Right ventricle myocardium inferior (tissue), 1 donor: ENCODE data around the gene CHL1. TPM values are rescaled to one million over a fixed set of nuclear protein-coding genes. Genes with fewer than 3 reads are reported as not detected.

Experiments
- ATAC-seq: fragments of 200-7000 bp; cut with Tn5 transposase; one replicate; pipeline ENCODE4 v1.9.1; 2020; ENCODE audit warnings: mild to moderate bottlenecking, moderate library complexity
- DNase-seq: peaks from one replicate; pipeline ENCODE4 v3.0.0; 2021; ENCODE audit errors: missing footprints
- intact Hi-C: fragments of 100-400 bp; cut with DNase I; formaldehyde crosslinking; loops from one replicate; pipeline ENCODE4 v1.11.0; 2022
- total RNA-seq: library from RNA; stranded (reverse); fragmentation: NEBNext Ultra II Directional; extraction: Animal tissue kit (Norgen Biotek cat#: 25700); gene quantifications from one replicate; pipeline ENCODE4 v1.2.1, GENCODE V29; 2021
- donor health status: DM: no; HTN: yes; CAD: no; lungs with severe emphysema.

Gene CHL1
- total RNA-seq, 1 donor from 2014 or later, result 24.8 TPM

DNA sequence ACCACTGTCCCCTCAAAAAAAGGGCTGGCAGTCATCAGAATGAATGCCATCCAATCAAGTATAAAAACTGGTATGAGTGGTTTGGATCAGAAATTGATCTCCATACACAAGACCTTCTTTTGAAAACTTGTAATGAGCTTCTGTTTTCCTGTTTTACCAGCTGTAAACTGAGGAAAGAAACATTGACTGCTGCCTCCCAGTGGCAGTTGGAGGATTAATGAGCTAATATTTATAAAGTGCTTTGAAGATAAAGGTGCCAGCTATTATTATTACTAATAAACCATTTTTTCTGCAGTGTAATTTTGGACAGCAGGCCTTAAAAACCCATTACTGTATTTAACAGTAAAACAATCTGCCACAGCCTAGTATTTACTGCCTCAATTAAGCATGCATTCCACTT, 11.4 kb downstream of the CHL1 start:
- DNase-seq (no peak), ATAC-seq (no peak)
- intact Hi-C loops, result no loop called here

DNA sequence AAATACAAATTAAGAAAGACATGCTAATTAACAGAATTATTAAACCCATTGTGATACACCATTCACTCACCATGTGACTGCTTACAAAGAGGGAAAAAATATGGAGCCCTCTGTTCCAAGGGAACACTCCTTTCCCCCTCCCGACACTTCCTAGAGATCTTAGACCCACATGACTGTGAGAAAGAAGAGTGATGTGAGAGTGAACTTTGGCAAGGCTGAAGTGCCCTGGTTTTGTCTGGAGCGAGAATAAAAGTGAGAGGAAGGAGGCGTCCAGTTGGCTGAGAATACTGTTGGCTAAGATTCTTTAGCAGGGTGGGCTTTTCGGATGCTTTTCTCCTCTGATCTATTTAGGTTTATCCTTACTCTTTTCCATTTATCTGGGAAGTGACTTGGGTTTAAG, 14.1 kb downstream of the CHL1 start:
- no peak for ATAC-seq
- DNase-seq, result no peak
- intact Hi-C loops, result no loop called here

DNA sequence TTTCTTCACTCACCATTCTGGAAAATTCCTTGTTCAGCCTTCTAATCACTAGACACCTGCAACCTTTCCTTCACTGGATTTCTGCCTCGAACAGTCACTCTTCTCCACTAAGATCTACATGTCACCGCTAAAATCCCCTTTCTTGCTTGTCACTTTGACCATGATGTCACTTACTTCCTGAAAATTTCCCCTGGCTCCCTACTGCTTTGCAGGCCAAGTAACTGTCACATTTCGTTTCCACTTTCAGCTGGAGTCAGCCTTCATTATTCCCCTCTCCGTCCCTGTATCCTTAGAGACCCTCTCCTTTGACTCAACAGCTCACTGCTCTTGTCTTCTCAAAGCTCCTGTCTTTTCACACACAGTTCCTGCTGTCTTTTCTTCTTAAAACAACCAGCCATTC, 15.9 kb downstream of the CHL1 start:
- ATAC-seq (no peak), DNase-seq (no peak)
- intact Hi-C loops, result no loop called here

DNA sequence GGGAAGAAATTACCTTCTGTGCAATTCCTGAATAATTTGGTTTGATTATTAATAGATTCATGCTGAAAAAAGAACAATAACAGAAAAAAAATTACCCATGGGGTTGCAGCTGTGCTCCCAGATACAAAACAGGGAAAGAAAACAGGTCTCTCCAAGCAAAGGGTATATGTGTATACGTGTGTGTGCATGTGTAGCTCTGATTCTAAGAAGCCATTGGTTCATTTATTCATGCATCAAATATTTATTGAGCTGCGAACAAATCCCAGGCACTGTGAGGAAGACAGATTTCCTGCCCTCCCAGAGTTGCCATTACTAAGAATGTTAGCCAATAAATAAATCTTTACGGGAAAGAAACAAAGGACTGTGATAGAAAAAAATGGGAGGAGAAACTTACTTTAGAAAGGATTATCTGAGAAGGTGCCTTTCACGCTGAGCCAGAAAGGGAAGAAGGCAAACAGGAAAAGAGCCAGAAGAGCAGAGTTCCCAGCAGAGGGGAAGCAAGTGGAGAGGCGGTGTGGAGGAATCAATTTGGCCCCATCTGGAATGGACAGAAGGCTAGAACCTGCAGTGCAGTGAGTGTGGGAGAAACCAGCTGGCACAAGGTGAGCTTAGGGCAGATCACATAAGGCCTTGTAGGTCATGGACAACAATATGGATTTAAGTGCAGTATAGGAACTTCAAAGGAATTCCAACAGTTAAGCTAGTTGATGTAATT, 20.7 kb downstream of the CHL1 start:
- ATAC-seq, result no peak

DNA sequence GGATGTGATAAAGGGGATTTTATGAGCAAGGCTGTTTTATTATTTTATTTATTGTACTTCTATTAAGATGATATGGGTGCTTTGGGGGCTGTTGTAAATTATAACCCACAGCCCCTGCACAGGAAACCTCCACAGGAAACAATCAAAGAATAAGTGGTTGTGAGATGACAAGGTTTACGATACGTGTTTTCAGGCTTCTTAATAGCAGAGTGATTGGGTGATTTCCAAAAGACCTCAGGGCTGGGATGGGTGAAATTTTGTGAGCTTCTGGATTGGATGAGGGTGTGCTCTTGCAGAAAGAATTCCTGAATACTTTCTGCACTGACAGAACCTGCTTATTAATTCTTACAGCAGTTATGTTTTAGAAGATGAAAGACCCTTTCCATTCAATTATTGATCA, 21.4 kb downstream of the CHL1 start:
- intact Hi-C loops, result no loop called here

More for the DNA sequence above, 20.7 kb downstream of the CHL1 start:
- intact Hi-C loops, result no loop called here
- DNase-seq, result no peak

DNA sequence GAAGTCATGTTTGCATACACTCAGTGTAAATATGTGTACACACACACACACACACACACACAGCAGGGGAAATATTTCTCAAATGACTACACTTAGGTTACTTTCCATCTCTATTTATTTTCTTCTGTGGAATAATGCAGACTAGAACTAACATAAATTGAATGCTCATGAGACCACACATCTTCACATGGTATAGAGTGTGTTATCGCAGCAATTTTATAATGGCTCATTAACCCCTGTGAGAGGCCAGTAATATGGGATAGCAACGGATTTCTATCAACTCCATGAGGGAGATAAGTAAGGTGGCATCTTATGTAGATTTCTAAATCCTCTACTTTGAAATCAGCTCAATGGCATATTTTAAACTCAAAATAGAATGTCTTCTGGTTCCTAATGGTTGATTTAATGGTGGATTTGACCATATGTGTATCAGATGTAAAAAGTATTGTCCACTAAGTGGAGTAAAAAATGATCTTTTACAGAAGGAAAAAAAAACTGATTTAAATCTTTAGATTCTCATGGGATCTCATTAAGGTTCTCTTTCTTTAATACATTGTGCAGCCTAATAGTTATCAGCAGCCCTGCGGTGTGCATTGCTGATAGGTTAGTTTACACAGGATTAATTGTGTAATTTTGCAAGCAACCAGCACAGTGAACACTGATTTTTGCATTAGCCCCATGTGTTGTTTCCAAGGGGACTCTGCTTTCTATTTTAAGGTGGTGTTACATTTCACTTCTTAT, 32.0 kb downstream of the CHL1 start:
- DNase-seq (no peak), ATAC-seq (no peak)
- intact Hi-C loops, result no loop called here

More for the DNA sequence above, 21.4 kb downstream of the CHL1 start:
- DNase-seq (no peak), ATAC-seq (no peak)

DNA sequence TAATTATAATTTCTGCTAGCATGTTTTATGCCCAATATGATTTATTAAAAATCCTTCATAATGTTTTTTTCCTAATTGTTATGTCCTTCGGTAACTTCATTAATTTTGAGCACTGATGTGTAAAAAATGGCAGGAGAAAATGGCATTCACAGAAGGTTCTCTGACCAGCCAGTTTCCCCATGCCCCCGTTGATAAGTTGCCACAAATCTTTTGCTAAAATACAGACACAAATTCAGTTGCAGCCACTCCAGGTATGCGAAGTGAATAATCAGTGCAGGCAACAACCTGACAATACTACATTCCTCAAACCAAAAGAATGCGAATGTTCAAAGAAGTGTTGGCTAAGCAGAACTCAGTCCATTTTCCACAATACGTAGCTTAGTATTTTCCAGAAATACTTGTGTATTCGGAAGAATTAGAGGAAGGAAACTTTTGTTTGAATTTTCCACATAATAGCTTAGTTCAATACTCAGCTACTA, 32.7 kb downstream of the CHL1 start:
- no peak for ATAC-seq
- intact Hi-C loops, result no loop called here
- no peak for DNase-seq

DNA sequence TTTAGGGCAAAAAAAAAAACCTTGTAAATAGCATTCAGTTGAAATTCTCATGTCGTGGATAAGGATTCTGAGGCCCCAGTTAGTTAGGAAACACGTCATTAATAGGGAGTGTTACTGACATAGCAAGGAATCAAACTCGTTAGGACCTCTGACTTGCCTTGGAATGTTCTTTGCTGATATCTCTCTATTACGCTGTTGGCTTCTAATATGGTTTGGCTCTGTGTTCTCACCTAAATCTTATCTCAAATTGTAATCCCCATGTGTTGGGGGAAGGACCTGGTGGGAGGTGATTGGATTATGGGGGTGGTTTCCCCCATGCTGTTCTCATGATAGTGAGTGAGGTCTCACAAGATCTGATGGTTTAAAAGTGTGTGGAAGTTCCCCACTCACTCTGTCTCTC, 40.3 kb downstream of the CHL1 start:
- intact Hi-C loops, result no loop called here
- no peak for DNase-seq
- no peak for ATAC-seq

DNA sequence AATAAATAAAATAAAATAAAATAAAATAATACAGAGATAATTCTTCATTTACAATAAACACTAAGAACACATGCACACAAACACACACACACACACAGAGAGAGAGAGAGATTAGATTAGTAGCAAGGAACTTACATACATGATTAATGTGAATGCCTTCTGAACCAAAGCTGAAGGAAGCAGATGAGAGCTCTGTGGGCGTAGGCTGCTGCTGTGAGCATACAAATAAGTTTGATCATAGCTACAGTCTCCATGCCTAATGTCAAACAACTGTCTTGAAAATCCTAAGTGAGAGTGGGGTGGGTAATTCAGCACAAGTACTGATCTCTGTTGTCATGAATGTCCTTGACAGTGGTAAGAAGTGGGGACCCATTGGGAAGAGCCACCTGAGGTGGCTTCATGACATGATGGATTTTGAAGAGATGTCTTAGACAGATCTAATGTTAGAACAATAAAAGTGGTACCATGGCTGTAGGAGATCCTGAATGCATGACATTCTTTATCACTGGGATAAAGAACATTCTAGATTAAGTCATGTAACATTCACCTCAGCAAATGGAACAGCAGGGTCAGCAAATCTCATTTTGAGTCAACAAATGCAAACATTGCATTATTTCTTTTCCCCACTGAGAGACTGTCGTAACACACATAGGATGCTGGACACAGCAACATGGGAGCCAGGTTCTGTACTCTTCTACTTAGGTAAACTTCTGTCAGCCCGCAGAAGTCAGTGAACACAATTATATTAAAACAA, 46.2 kb downstream of the CHL1 start:
- DNase-seq (no peak), ATAC-seq (no peak)
- intact Hi-C loops, result no loop called here

DNA sequence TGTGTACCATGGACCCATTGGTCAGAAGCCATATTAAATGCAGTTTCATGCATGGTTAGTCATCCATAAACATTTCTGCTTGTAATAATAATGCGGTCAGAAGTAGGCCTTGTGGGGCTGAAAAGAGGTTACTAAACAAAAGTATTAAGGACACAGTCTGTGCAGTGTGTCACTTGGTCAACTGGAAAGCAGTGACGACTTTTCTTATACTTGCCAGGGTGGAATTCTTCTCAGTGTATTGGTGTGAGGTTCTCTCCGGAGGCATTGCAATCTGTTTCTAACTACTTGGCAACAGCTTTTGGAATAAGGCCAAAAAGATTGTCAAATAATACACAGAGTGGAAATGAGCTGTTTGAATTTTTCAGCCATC, 46.8 kb downstream of the CHL1 start:
- DNase-seq (no peak), ATAC-seq (peak; percentile 42)
- intact Hi-C loops, result no loop called here

DNA sequence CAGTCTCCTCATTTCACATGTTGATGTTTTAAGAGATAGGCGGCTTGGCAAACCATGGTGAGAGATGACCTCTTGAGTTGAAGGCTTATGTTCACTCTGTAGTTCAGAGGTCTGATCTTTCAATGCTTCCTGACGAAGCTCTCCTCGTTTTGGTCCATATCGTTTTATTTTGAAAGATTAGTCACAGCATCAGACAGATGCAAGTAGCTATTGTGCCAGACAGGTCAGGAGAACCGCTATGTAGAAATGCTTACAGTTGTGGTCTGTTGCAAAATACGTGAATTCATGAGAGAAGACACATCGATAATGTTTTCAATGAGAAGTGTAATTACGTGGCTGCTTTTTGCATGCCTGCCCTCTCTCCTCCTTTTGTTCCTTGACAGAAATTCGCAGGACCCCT, 47.5 kb downstream of the CHL1 start:
- ATAC-seq (no peak), DNase-seq (no peak)
- intact Hi-C loops, result no loop called here

DNA sequence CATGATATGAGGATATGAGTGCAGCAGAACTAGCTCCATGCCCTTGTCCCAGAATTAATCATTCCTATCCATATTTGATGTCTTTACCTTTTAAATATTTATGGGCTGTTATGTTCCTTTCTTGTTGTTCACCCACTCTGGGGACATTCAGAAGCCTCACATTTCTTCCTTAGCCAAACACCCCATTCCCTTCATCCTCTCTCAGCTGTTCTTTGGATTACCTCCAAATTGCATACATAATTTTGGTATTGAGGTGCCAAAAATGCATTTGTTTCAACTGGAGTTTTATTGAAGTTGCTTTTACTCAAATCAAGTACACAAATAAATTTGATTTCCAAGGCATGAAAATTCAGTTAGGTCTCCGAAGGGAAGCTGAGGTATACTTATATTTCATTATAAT, 51.4 kb downstream of the CHL1 start:
- no peak for ATAC-seq
- intact Hi-C loops, result no loop called here
- DNase-seq, result no peak

DNA sequence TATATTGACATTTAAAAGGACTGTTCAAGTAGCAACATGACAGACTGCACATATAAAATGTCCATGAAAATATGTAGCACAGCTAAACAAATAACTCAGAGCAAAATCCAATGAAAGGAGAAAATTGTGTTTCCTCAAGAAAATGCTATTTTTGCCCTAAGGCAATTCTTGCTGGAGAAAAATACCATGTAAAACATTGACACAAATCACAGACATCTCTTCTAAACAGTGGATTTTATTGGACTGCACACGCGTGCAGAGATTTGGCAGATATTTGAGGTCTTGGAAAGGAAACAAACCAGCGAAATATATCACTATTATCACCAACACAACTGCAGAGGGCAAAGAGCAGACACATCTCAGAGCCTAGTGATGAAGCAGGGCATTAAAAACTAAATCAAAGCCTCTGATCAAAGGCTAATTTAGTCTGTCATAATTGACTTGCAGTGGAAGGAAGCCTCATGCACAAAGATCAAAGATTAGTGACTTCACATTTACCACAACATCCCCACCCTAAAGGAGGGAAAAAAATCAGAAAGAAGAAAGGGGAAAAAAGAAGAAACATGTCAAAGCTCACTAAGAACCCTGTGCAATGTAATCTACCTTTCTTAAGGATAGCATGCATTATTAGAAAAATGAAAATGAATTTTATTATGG, 52.4 kb downstream of the CHL1 start:
- ATAC-seq (no peak), DNase-seq (no peak)
- intact Hi-C loops, result no loop called here

DNA sequence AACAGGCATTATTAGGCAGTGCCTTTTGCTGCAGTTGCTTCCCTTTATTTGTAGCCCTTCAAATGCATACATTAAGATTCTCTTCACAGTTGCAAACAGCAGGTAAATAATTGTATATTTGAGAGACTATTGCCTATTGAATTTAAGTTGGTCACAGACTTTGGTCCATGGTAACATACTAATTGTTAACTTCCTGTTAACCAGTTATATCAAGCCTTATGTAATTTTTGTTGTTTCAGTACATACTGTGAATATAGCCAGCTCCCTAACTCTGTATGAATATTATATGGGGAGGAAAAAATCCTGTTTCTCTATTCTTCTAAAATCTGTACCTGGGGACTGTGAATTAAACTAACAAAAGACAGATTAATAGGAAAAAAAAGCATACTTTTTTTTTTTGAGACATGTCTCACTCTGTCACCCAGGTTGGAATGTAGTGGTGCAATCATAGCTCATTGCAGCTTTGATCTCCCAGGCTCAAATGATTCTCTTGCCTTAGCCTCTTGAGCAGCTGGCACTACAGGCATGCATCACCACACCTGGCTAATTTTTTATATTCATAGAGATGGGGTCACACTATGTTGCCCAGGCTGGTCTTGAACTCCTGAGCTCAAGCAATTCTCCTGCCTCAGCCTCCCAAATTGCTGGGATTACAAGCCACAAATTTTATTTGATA, 53.2 kb downstream of the CHL1 start:
- intact Hi-C loops, result no loop called here
- no peak for ATAC-seq
- no peak for DNase-seq

DNA sequence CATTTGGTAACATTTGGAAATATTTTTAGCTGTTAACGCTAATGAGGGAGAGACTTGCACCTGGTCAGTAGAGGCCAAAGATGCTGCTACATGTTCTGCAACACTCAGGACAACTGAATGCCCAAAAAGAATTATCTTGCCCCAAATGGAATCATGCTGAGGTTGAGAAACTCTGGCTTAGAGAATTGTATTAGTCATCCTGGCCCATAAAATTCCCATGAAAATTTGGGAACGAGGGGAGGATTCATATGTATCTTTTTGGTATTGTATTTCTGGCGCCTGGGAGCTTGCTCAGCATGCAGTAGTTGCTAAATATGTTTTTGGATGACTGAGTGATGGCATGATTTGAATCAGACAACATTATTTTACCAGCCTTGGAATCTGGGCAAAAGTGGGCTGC, 59.9 kb downstream of the CHL1 start:
- DNase-seq (no peak), ATAC-seq (no peak)
- intact Hi-C loops, result no loop called here

DNA sequence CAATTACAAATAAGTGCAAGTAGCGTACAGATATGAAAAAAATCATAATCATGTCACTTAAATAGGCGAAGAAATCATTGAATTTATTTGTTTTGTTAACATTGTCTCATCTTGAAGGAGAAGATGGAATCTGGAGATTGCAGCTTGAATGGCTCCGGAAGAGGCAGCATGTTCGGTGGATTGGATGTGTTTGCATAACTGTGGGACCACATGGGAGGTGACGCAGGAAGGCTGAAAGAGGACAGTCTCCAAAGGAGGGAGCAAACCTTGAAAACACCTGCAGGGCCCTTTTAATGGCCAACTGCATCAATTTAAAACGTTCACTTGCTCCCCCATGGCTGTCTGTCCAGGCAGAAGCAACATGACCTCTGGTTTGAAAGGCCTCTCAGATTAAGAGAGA, 61.3 kb downstream of the CHL1 start:
- no peak for DNase-seq
- no peak for ATAC-seq
- intact Hi-C loops, result no loop called here

DNA sequence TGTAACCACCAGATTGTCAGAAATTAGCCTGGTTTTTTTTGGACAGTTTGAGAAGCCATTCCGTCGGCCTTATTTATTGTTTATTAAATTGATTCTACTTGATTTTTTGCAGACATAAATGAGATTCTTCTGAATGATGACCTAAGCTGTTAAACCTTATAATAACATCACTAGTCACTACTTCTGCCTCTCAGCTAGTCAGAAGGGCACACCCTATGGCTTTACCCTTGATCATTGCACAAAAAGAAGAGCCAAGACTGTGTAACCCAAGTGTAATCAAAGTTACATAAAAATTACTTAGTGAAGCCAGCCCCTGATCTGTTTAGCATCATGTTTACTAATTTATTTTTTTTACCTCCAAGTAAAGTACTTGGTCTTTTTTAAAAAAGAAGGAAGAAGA, 64.3 kb downstream of the CHL1 start:
- intact Hi-C loops, result no loop called here
- ATAC-seq (no peak), DNase-seq (no peak)

DNA sequence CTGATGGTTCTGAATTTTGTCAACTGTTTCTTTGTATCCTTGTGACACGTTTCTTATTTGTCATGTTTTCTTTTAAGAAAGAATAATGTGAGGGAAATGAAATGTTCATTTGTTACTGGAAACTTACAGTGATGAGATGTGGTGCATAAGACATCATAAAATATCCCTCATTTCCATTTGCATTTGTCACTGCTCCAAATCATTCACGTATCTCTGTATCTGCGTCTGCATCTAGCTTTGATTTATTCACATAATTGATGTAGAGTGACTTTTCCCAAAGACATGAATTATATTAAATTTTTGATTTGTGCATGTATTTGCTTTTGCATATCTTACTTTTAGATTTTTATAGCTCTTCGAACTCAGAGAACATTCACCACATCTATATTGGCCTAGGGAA, 66.8 kb downstream of the CHL1 start:
- DNase-seq, result no peak
- intact Hi-C loops, result no loop called here
- no peak for ATAC-seq
